CD4-positive, alpha-beta T cell treated with Interleukin-6 at 100 ng/mL for 8 hours (primary cell): ENCODE measurements around the gene EBI3.
"Not testable (repeated sequence)": the region's sequence is repeated elsewhere in the genome, so short reads cannot be mapped to it uniquely, and the experiment has no call there.

Experiments used
- DNase-seq: peaks from one replicate; pipeline ENCODE4 v3.0.0-alpha.2; 2020; ENCODE audit warnings: mixed read lengths, low spot score

Gene EBI3

GRCh38 chr19:4234142-4234861 is 5.0 kb downstream of the EBI3 start:
- DNase-seq, result no peak

DNA sequence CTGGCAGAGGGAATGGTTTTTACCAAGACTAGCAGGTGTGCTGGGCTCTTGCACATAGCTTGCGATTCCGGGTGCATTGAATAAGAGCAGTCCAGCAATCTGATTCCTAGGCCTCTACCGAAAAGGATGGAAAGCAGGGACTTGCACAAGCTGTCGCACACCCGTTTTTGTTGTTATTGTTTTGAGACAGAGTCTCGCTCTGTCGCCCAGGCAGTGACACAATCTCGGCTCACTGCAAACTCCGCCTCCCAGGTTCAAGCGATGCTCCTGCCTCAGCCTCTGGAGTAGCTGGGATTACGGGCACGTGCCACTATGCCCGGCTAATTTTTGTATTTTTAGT is 5.5 kb downstream of the EBI3 start:
- no peak for DNase-seq

- DNase-seq, result not testable (repeated sequence)
Observed at GRCh38 chr19:4237510-4237909, 8.2 kb downstream of the EBI3 start.

GRCh38 chr19:4238831-4239230 is 9.5 kb downstream of the EBI3 start:
- no peak for DNase-seq

DNA sequence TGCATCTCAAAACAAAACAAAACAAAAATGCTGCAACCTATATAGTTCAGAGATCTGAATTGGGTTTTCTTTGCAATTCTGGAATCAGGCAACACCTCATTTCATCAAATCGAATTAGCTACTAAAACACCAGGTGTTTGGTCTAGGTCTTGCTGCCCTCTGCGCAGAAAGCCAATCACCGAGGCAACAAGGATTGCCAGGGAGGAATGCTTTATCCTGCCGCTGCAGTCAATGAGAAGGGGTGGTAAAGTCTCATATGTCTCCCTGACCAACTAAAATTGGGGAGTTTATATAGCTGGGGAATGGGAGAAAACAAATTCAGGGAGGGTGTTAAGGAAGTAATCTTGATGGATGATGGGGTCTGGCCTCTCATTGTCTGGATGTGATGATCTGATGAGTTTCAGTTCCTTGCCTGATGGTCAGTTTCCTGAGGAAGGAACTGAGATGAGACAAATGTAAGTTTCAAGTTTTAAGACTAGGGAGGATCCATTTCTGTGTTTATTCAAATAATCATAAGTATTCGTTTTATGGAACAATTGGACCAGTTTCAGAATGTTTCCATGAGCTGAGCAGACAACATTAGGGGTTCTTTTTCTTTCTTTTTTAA is 12.6 kb downstream of the EBI3 start:
- no peak for DNase-seq

GRCh38 chr19:4245938-4246337 is 16.6 kb downstream of the EBI3 start:
- not testable (repeated sequence) for DNase-seq

DNA sequence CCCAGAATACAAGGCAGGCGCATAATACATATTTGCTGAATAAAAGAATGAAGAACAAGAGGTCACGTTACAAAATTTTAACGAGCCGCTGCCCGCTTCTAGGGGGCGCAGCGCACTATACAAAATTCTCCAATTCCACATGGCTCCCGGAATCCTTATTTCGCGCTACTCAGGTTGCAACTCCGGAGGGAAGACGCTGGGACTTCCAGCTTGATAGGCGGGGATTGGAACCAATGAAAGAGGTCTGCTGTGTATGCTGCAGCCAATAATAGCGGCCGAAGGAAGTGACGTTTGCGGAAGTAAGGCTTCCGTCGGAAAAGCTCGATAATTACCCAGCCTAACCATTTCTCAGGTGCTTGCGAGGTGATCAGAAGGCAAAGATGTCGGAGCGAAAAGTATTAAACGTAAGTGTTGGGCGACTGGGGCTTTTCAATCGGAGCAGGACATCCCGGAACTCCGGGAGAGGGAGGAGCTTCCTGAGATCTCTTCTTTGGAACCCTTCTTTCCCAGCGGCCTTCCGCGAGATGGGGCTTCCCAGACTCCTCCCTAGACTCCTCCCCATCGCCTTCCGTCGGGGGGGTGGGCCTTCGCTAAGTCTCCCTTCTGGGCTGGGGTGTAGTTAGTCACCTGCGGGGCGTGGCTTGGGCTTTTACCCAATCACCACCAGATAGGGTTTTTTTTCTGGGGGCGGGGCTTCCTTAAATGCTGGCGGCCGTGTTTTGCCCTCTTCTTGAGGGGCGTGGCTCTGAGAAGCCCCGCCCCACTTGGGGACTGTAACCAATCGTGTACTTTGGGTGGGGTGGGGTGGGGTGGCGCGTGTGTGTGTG is 17.7 kb downstream of the EBI3 start, which contains the start of gene YJU2:
TSS of gene YJU2 (plus strand) at position 314 of the 827 bp plus-strand sequence. CDS start at position 381, 67 bp downstream.
- DNase-seq, result peak; percentile 99

- DNase-seq, result no peak
Observed at GRCh38 chr19:4256563-4256962, 27.2 kb downstream of the EBI3 start.

GRCh38 chr19:4257025-4257424 is 27.7 kb downstream of the EBI3 start:
- DNase-seq, result no peak

DNA sequence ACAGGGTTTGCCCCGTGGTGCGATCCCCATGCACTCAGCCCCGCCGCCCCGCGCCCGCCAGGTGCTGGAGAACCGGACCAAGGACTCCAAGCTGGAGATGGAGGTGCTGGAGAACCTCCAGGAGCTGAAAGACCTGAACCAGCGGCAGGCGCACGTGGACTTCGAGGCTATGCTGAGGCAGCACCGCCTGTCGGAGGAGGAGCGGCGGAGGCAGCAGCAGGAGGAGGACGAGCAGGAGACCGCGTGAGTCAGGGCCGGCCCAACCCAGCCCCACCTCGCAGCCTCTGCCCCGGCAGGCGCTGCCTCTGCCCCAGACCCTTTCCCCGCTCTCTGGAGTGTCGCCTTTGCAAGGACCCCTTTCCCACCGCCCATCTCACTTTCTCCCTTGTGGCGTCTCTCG is 28.9 kb downstream of the EBI3 start:
- no peak for DNase-seq

- no peak for DNase-seq
Observed at GRCh38 chr19:4260613-4261191, 31.4 kb downstream of the EBI3 start.

- peak; percentile 8 for DNase-seq
Observed at GRCh38 chr19:4264812-4265211, 35.5 kb downstream of the EBI3 start.

DNA sequence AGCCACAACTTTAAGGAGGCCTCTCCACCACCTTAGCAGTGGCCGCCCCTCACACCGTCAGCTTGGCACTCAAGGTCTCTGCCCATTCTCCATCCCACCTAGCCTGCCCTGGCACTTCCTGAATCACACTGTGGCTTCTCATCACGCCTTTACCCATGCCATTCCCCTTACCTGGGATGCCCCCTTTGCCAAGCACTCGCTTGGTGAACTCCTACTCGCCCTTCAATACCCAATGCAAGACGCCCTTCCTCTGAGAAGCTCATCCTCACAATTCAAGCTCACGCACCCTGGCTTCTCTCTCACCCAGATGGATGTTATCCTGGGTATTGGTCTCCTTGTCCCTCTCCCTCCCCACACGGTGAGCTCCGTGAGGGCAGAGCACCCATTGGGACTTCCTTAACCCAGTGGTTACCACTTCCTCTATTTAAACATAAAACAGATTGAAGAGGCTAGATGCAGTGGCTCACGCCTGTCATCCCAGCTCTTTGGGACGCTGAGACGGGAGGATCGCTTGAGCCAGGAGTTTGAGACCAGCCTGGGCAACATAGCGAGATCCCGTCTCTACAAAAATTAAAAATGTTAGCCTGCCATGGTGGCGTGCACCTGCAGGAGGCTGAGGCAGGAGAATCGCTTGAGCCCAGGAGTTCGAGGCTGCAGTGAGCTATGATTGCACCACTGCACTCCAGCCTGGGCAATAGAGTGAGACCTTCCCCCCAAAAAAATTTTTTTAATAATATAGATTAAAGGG is 37.1 kb downstream of the EBI3 start:
- no peak for DNase-seq

DNA sequence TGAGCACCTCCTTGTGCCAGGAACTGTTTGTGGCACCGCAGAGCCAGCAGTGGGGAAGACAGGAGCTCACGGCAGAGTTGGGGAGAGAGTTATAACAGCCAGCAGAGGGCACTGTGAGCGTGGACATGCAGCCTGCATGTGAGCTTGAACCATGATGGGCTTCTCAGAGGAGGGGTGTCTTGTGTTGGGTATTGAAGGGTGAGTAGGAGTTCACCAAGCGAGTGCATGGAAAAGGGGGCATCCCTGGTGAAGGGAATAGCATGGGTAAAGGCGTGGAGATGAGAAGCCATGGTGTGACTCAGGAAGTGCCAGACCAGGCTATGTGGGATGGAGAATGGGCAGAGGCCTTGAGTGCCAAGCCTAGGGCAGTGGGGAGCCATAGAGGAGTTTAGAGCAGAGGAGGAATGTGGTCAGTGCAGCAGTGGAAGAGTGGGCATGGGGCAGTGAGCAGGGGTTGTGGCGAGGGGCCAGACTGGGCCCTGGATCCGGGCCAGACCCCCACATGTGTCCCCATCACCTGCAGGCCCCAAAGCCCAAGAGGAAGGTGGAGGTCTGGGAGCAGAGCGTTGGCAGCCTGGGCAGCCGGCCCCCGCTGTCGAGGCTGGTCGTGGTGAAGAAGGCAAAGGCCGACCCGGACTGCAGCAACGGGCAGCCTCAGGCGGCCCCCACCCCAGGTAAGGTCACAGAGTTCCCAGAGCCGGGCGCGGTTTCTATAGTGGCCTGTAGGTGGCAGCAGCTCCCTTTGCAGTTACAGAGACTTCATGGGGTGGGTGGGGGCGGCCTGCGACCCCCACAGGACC is 38.0 kb downstream of the EBI3 start:
- DNase-seq, result peak; percentile 45

DNA sequence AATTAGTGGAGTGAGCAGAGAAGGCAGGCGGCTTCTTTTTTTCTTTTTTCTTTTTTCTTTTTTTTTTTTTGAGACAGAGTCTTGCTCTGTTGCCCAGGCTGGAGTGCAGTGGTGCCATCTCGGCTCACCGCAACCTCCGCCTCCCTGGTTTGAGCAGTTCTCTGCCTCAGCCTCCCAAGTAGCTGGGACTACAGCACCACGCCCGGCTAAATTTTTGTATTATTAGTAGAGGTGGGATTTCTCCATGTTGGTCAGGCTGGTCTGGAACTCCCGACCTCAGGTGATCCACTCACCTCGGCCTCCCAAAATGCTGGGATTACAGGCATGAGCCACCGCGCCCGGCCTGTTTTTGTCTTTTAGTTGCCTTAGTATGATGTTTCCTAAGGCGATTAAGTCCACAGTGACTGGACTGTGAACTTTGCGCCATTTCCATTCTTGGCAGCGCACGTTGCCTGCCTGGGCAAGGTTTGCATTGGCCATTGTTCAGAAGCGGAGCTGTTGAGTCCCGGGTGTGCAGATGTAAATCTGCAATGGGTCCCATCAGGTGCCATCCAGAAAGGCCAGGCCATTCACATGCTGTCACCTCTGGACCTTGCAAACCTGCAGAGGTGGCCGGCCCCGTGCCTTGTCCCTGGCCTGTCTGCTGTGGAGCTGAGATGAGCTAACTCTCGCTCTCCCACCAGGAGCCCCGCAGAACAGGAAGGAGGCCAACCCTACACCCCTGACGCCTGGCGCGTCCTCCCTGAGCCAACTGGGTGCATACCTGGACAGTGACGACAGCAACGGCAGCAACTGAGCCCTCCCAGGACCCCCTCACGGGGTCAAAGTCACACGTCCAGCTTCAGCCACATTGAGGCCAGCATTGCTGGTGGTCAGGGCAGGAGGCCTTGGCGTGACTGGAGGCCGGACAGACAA is 38.8 kb downstream of the EBI3 start:
- no peak for DNase-seq

GRCh38 chr19:4268816-4269430 is 39.6 kb downstream of the EBI3 start:
- no peak for DNase-seq

- DNase-seq, result no peak
Observed at GRCh38 chr19:4272894-4273293, 43.6 kb downstream of the EBI3 start.

GRCh38 chr19:4274321-4274686 is 45.0 kb downstream of the EBI3 start:
- DNase-seq, result not testable (repeated sequence)

DNA sequence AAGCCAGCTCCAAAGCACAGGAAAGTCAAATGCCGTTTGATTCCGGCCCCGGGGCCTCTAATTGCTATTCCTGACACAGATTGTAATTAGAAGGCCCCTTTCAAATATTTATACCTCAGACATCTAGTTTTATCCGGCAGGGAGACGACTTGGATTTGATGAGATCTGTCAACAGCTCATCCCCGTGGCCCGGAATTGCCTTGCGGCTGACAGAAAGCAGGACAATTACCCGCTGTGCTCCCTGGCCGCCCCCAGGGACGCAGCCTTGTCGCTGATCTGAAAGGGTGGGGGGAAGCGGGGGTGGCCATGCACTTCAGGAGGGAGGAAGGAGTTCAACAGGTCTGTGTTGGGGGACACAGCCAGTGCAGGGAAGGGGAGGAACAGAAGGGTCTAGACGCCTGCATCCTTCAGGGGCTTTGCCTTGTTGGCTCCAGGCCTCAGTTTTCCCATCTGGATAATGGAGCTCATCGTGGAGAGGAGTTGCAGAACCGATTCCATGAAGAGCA is 47.9 kb downstream of the EBI3 start:
- DNase-seq, result no peak
